ENCODE results near the gene CXCR2.

CXCR2 gene

DNA sequence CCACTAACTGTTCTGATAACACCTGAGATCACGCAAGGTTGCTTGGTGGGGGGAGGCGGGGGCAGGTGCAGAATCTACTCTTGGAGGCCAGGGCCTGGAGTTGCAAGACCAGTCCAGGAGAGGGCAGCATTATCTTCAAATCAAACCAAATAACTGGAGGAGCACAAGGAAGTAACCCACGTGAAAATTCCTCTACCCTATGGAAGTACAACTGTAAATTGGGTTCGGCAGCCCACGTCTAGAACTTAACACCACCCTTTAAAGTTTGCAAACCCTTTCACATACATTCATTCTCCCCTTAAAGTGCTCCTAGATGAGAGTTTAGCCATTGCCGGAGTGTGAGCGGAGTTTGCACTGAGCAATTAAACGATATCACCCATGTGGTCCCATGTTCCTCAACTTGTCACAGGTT lies 60.5 kb downstream of the CXCR2 start:
- no peak for DNase-seq (ENCODE audit: low read depth)
